HG03095 (cell line): Measurements from ENCODE around the gene CGGBP1.
"Not testable (repeated sequence)": the region's sequence is repeated elsewhere in the genome, so short reads cannot be mapped to it uniquely, and the experiment has no call there.

Experiments
- ATAC-seq: cut with Tn5 transposase; IDR thresholded peaks from one replicate; pipeline ENCODE4 v1.9.1; 2021; ENCODE audit warnings: moderate library complexity; ENCODE audit not compliant: unreplicated experiment

The CGGBP1 gene

GRCh38 chr3:88034491-88035275 is 24.1 kb downstream of the CGGBP1 start:
- ATAC-seq, result no peak

DNA sequence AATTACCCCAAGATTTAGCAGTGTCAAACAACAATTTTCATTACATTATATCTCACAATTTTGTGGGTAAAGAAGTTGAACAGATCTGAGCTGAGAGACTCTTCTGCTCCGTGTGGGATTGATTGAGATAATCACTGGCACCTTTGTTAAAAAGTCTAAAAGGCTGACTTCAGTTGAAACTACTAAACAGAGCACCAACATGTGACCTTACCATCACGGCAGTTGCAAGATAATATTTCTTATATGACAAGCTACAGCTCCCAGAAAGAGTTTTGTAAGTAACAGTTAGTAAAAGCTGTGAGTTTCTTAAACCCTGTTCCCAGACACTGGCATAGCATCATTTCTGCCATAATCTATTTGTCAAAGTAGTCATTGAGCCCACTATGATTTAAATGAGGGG is 25.0 kb downstream of the CGGBP1 start:
- no peak for ATAC-seq

- ATAC-seq, result no peak
These were observed 25.7 kb downstream of the CGGBP1 start for GRCh38 chr3:88033079-88033478.

- ATAC-seq, result peak; percentile 22
These were observed 26.6 kb downstream of the CGGBP1 start for GRCh38 chr3:88032245-88032644.

DNA sequence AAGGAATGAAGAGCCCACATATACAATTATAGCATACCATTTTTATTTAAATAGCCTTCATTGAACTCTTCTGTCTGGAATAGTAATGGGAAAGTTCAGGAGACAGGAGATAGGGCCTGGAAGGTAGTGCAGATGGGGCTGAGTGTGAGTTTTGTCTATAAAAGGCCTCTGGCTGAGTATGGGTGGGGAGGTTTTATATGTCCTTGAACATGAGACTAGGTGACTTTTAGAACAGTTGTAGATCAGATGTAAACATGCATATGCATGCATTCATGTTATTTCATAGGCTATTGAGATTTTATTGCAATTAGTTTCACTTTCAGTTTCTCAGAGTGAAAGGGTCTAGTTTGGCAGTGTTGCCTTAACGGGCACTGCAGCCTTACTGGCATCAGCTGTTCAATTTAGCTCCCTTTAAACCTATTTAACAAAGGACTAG is 27.1 kb downstream of the CGGBP1 start:
- peak; percentile 73 for ATAC-seq

- no peak for ATAC-seq
These were observed 28.6 kb downstream of the CGGBP1 start for GRCh38 chr3:88030210-88030609.

DNA sequence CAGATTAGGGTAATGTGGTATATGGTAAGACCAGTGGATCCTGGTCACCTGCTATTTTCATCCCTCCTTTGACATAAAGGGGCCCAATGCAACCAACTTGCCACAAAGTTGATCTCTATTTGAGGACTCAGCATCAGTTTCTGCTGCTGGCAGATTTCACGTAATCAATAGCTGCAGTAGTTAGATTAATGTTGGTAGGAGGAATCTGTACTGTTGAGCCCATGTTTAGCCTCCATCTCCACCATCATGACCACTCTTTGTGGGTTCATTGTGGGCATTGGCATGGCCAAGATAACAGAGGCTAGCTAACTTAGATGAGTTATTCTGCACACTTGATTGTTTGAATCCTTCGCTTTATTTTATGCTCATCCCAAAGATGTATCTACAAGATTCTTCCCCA is 29.9 kb downstream of the CGGBP1 start:
- no peak for ATAC-seq

DNA sequence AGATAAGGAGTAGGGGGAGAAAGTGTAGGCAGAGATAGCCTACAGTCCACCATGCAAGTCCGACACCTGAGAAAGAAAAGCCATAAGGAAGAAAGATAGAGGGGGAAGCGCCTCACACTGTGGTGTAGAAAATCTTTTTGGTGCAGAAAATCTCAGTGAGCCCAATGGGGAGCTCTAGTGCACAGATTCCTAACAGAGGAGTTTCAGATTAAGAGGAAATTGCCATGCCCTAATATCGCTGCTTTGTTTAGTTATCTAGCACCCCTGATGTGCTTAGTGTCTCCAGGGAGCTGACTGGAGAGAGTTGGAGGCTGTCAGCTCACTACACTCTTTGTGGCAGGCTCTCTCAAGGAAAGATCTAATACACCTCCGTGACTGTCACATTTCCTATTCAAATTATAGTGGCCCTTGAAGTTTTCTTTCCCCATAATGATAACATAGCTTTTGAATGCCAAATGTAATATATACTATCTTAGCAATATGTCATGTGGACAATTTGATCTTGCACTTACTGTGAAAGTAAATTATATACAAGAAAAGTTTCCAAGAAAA is 33.7 kb downstream of the CGGBP1 start:
- no peak for ATAC-seq

- ATAC-seq, result peak; percentile 96
These were observed 39.8 kb downstream of the CGGBP1 start for GRCh38 chr3:88019024-88019423.

DNA sequence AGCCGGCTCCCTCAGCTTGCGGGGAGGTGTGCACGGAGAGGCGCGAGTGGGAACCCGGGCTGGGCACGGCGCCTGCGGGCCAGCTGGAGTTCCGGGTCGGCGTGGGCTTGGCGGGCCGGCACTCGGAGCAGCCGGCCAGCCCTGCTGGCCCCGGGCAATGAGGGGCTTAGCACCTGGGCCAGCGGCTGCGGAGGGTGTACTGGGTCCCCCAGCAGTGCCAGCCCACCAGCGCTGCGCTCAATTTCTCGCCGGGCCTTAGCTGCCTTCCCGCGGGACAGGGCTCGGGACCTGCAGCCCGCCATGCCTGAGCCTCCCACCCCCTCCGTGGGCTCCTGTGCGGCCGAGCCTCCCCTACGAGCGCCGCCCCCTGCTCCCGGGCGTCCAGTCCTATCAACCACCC is 43.1 kb downstream of the CGGBP1 start:
- not testable (repeated sequence) for ATAC-seq

GRCh38 chr3:88013592-88013991 is 45.2 kb downstream of the CGGBP1 start:
- no peak for ATAC-seq

DNA sequence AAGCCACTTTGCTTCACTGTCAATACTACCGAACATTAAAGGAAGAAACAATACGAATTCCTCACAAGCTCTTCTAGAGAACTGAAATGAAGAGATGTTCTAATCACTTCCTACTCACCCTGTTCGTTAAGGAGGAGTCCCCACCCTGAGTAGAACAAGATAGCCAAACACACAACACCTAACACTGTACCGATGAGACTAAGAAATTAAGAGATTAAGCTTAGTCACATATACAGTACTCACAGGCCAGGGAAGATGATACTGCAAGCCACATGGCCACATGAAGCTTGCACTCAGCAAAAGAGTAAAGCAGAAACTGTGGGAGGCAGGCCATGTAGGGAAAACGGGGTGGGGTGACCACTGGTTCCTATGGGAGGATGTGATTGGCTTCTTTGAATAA is 48.0 kb downstream of the CGGBP1 start:
- ATAC-seq, result no peak

DNA sequence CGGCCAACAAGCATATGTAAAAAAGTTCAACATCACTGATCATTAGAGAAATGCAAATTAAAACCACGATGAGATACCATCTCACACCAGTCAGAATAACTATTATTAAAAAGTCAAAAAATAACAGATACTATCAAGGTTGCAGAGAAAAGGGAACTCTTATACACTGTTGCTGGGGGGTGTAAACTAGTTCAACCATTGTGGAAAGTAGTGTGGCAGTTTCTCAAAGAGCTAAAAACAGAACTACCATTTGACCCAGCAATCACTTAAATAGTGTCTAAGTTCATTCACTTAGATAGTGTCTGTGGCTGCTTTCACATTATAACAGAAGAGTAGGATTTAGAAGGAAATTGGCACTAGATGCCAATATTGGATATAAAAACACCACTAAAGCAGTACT is 49.7 kb downstream of the CGGBP1 start:
- ATAC-seq, result no peak

DNA sequence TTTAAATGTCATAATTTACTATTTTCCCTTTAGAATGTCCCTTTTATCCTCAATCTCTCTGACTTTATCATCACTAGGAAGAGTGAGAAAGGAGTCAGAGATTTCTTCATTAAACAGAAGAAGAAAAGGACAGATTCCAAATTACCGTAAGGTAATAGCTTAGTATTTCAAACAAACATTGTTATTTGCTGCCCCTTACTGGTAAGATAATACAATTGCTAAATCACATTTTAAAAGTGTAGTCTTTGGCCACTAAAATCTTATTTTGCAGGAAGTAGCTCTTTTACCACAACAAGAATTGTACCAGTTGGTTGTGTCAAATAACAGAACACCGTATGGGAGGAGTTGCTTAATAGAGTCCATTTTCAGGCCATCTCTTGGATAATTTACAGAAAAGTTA is 53.7 kb downstream of the CGGBP1 start:
- ATAC-seq, result peak; percentile 55

DNA sequence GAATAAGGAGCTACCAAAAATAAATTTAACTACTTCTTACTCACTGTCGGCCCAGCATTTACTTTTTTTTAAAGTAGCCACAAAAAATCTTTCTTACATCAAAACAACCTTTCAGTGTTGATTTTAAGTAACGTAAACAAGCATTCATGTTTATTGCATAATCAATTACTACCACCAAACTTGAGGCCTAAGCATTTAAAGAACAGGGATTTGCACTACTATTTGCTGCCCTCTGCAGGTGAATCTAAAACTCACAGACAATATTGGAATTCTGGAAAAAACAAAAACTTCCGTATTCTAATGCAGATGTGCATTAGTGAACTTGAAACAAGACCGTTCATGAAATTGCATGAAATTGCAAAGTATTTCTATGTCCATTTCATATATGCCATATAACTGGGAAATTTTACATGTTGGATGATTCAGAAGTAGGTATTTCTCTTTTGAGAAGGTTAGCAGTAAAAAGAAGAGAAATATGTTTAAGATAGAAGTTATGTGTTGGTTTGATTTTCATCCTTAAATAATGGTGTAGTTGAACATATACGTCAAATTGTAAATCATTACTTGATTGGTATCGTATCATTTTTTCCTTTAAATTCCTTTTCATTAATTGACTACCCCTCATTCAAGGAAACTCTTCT is 55.6 kb downstream of the CGGBP1 start:
- ATAC-seq, result peak; percentile 43

DNA sequence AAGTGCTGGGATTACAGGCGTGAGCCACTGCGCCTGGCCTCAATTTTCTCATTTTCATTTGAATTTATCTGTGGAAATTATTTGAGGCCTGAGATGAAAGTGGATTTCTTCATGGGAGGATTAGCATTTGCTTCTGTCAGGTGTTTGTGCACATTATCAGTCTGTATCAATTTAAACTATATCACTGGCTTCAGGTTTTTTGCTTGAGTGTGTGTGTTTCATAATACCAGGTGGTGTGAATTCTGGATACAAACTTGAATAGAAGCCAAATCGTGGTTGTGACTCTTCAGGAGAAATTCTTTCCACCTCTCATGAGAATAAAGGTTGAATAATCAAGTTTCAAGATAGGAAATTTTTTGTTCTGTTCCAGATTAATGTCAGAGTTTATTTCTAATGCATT is 56.4 kb downstream of the CGGBP1 start:
- ATAC-seq, result no peak
